ENCODE results near the gene TMC4.

Gene TMC4

GRCh38 chr19:54133312-54133956, 39.5 kb downstream of the TMC4 start:
- no peak overlapping the region for H3K4me3 ChIP-seq (ENCODE audit: low read depth, low read length)
- H3K9me3 ChIP-seq (ENCODE audit: severe bottlenecking): no peaks in the 10 kb centered on the region
- TF ChIP-seq CTCF (IDR thresholded peaks at IDR 0.05; ENCODE audit: low read depth, low read length): no peak
- no peaks in the 10 kb centered on the region for H3K27me3 ChIP-seq (ENCODE audit: insufficient read depth, low read depth, severe bottlenecking)
- no peak for DNase-seq
- peaks cover 32% of the 10 kb centered on the region for H3K36me3 ChIP-seq
- no peak overlapping the region for H3K27ac ChIP-seq

- H3K9me3 ChIP-seq (ENCODE audit: severe bottlenecking): no peaks in the 10 kb centered on the region
- no peak for TF ChIP-seq CTCF (IDR thresholded peaks at IDR 0.05; ENCODE audit: low read depth, low read length)
- DNase-seq: no peak
- H3K27ac ChIP-seq: no peak overlapping the region
- H3K4me3 ChIP-seq (ENCODE audit: low read depth, low read length): no peak overlapping the region
- H3K36me3 ChIP-seq: peaks cover 56% of the 10 kb centered on the region
- no peaks in the 10 kb centered on the region for H3K27me3 ChIP-seq (ENCODE audit: insufficient read depth, low read depth, severe bottlenecking)
Observed at GRCh38 chr19:54129617-54129996, 43.4 kb downstream of the TMC4 start.

- no peaks in the 10 kb centered on the region for H3K27me3 ChIP-seq (ENCODE audit: insufficient read depth, low read depth, severe bottlenecking)
- no peak for DNase-seq
- H3K9me3 ChIP-seq (ENCODE audit: severe bottlenecking): no peaks in the 10 kb centered on the region
- no peak for TF ChIP-seq CTCF (IDR thresholded peaks at IDR 0.05; ENCODE audit: low read depth, low read length)
- H3K27ac ChIP-seq: no peak overlapping the region
- peaks cover 60% of the 10 kb centered on the region for H3K36me3 ChIP-seq
- H3K4me3 ChIP-seq (ENCODE audit: low read depth, low read length): no peak overlapping the region
Observed at GRCh38 chr19:54128796-54129616, 44.0 kb downstream of the TMC4 start.

- Histone ChIP-seq H3K27me3 (ENCODE audit: insufficient read depth, low read depth, severe bottlenecking) (no peaks in the 10 kb centered on the region), H3K4me3 (ENCODE audit: low read depth, low read length) (no peak overlapping the region), H3K27ac (no peak overlapping the region), H3K9me3 (ENCODE audit: severe bottlenecking) (no peaks in the 10 kb centered on the region), H3K36me3 (peaks cover 66% of the 10 kb centered on the region)
- DNase-seq: no peak
- TF ChIP-seq CTCF (IDR thresholded peaks at IDR 0.05; ENCODE audit: low read depth, low read length): no peak
Observed at GRCh38 chr19:54128441-54128725, 44.6 kb downstream of the TMC4 start.

GRCh38 chr19:54127688-54128440, 45.1 kb downstream of the TMC4 start:
- H3K36me3 ChIP-seq: peaks cover 68% of the 10 kb centered on the region
- H3K9me3 ChIP-seq (ENCODE audit: severe bottlenecking): no peaks in the 10 kb centered on the region
- H3K27me3 ChIP-seq (ENCODE audit: insufficient read depth, low read depth, severe bottlenecking): no peaks in the 10 kb centered on the region
- no peak for TF ChIP-seq CTCF (IDR thresholded peaks at IDR 0.05; ENCODE audit: low read depth, low read length)
- DNase-seq: no peak
- no peak overlapping the region for H3K4me3 ChIP-seq (ENCODE audit: low read depth, low read length)
- H3K27ac ChIP-seq: no peak overlapping the region
